ENCODE measurements around the gene FYCO1. TPM values are rescaled to one million over a fixed set of nuclear protein-coding genes. Genes with fewer than 3 reads are reported as not detected.

FYCO1 gene
- total and polyA plus RNA-seq, 2 of the 13 experiments (the other 11 are each of a cell fraction or from before 2014, with no cell fraction given): 2.7 to 4.2 TPM

DNA sequence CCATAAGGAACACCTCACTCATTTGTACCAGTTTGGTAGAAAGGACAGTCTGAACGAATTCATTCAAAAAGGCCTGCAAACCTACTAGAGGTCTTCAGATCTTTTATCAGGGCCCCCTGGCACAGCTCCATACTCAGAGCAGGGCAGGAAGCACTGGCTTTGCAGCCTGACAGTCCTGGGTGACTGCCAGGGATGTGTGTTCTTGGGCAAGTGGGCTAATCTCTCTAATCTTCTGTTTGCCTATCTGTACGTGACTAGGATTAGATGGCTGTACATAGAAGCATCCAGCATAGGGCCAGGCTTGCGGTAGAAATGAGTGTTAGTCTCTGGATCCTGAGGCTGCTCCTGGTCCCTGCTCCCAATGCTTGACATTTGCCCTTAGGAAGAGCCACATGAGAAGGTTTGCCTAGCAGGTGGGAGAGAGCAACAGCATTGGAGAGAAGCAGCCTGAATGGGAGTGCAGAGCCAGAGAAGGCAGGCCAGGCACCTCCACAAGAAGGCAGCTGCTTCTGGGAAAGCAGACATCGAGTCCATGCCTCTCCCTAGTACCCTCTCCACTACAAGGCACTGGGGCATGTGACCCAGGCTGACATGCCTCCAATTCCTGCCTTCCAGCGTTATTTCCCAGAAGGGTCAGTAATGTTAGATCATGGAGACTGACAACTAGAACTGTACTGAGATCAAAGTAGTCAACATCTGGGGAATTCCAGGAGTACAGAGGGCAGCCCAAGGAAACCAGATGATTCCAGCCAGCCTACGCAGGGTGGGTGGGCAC is 53.4 kb downstream of the FYCO1 start:
- in situ Hi-C loops (cut with HindIII; ENCODE audit: extremely low pct_ligation_motif_present, low pct_unique_long_range_greater_than_20kb): no loop called here

More for the DNA sequence above, 53.4 kb downstream of the FYCO1 start:
- POLR2A ChIA-PET: no interaction called here
- intact Hi-C loops (cut with micrococcal nuclease; ENCODE audit: unreplicated experiment): no loop called here
- CTCF ChIA-PET (ENCODE audit: low intra/inter-chr PET ratio, low total read pairs): no interaction called here
- Histone ChIP-seq H3K9me3 (ENCODE audit: low read length) (no peaks in the 10 kb centered on the region), H3K4me1 (ENCODE audit: insufficient read depth, low read length) (no peaks in the 10 kb centered on the region), H3K79me2 (ENCODE audit: insufficient read depth, low read length) (no peaks in the 10 kb centered on the region), H3K27me3 (ENCODE audit: control insufficient read depth in 1 of 2, insufficient read depth in 2 of 2, low read length in 2 of 2) (no peaks in the 10 kb centered on the region), H3K4me3 (replicated peaks in 1 of 3; ENCODE audit: insufficient read depth in 1 of 3, low read depth in 2 of 3, low read length in 3 of 3) (no peak overlapping the region), H2AFZ (ENCODE audit: low read length) (no peak overlapping the region), H3K4me2 (ENCODE audit: low read depth, low read length) (no peak overlapping the region), H3K36me3 (replicated peaks in 1 of 2; ENCODE audit: control insufficient read depth in 1 of 2, insufficient read depth in 2 of 2, low read length in 2 of 2) (peaks cover 6 to 30% of the 10 kb centered on the region in 2 experiments; a peak in 4 of 5 replicates), H4K20me1 (ENCODE audit: insufficient read depth, low read length) (no peaks in the 10 kb centered on the region), H3K27ac (ENCODE audit: extremely low read length, insufficient read depth, low read length) (no peak overlapping the region), H3K9ac (ENCODE audit: insufficient read depth, low read depth, low read length) (no peak overlapping the region)
- no TSS peak for BruUV-seq (replicated peaks)
- no peak for ATAC-seq
- 69% methylated on average over 4 of the region's 6 CpGs for WGBS (ENCODE audit: low lambda C conversion rate)
- no peak for FAIRE-seq
- DNase-seq (ENCODE audit: low spot score): no peak
- no peak for TF ChIP-seq NFIC (IDR thresholded peaks at IDR 0.05; ENCODE audit: low read length)
- no peak for TF ChIP-seq USF2 (IDR thresholded peaks at IDR 0.05; ENCODE audit: low read depth, low read length)
- TF ChIP-seq USF2 (CRISPR knock-in tag; IDR thresholded peaks at IDR 0.05; ENCODE audit: borderline replicate concordance): no peak
- no peak for TF ChIP-seq NR3C1 (CRISPR knock-in tag; IDR thresholded peaks at IDR 0.05)
- TF ChIP-seq ZZZ3 (CRISPR knock-in tag; IDR thresholded peaks at IDR 0.05; ENCODE audit: borderline replicate concordance): no peak
- TF ChIP-seq ETV5 (CRISPR knock-in tag; IDR thresholded peaks at IDR 0.05; ENCODE audit: borderline replicate concordance): no peak
- no peak for TF ChIP-seq ZNF792 (CRISPR knock-in tag; IDR thresholded peaks at IDR 0.05)
- no peak for TF ChIP-seq ZNF75D (CRISPR knock-in tag; IDR thresholded peaks at IDR 0.05; ENCODE audit: borderline replicate concordance)
- TF ChIP-seq SRY (CRISPR knock-in tag; IDR thresholded peaks at IDR 0.05): no peak

Measured in HepG2 (cell line).